ENCODE data around the gene NFASC.

GRCh38 chr1:204931313-204931712 lies 60.7 kb downstream of the NFASC start:
- TF ChIP-seq CTCF (IDR thresholded peaks at IDR 0.05) (no peak), POLR2AphosphoS5 (IDR thresholded peaks at IDR 0.05; ENCODE audit: low read depth, low read length) (no peak), REST (IDR thresholded peaks at IDR 0.05; ENCODE audit: insufficient read depth in 1 of 2, low read depth in 2 of 2, low read length in 1 of 2) (no peak)
